Femur (tissue), 1 donor: Measurements from ENCODE around the gene ABL1.
"Not testable (repeated sequence)": the region's sequence is repeated elsewhere in the genome, so short reads cannot be mapped to it uniquely, and the experiment has no call there.

ENCODE experiments used
- DNase-seq: peaks from one replicate; pipeline ENCODE4 v3.0.0-alpha.2; 2017

ABL1 gene

GRCh38 chr9:130905125-130905901, 70.3 kb downstream of the ABL1 start:
- no peak for DNase-seq

DNA sequence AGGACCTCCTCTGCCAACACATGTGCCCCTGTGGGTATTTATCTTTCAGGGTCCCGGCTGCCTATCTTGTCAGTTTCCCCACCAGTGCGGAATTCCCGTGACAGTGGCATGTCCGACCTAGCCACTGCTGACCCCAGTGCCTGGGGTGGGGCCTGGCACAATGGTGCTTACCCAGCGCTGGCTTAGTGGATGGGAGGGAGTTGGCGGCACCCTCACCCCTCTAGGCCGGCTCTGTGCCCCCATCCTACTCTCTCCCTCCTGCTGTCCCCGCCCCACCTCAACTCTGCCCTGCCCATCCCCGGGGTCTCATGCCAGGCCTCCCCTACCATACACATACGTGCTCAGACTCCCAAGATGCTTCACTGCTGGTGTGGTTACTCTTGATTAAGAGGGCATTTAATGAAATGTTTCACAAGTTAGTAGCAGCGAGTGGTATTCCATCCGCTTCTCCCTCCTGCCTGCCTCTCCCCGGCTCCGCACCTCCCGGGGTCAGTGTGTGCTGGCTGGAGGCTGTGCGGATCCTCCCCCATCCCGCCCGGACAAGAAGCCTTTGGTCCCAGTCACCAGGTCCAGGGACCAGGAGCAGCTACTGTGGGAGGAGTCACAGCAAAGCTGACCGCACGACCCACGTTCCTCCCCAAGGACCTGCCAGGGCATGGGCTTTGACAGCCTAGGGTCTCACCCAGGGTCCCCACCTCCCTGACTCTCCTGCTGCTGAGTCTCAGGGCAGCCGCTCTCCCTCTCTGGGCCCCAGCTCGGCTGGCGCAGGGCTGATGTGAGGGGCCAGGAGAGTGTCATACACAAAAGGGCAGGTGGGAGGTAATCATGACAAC, 71.1 kb downstream of the ABL1 start:
- no peak for DNase-seq

- DNase-seq = no peak
Measured at GRCh38 chr9:130906735-130907416, 71.8 kb downstream of the ABL1 start.

DNA sequence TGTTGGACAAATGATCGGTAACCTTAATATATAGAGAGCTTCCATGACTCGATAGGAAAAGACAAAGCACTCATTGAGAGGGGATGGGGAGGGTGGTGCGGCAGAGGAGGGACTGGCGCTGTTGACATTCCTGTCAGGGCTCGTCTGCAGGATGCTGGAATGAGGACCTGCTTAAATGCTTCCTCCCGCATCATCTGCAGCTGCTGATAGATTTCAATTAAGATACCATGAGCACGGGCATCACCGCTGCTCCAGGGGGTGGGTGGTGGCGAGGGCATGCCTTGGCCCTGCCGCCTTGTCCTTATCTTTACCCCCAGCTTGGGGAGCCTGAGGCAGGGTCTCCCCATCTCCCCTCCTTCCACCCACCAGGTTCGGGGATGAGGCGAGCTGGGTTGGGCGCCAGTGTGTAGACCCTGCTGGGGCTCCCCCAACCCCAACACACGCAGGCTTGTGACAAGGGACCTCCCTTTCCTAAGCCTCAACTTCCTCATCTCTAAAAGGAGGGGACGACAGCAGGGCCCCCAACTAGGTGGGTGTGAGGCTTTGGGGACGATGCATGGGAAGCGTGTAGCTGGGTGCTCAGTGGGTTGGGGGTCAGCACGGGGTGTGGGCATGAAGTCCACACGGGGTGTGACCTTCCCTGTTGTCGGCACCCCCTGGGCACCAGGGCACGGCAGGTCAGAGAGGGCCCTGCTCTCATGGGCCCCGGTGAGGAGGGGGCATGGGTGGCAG, 73.3 kb downstream of the ABL1 start:
- DNase-seq = no peak

GRCh38 chr9:130908878-130909355, 73.9 kb downstream of the ABL1 start:
- no peak for DNase-seq

GRCh38 chr9:130910041-130910440, 75.0 kb downstream of the ABL1 start:
- DNase-seq = not testable (repeated sequence)

- not testable (repeated sequence) for DNase-seq
Measured at GRCh38 chr9:130910670-130911069, 75.6 kb downstream of the ABL1 start.

DNA sequence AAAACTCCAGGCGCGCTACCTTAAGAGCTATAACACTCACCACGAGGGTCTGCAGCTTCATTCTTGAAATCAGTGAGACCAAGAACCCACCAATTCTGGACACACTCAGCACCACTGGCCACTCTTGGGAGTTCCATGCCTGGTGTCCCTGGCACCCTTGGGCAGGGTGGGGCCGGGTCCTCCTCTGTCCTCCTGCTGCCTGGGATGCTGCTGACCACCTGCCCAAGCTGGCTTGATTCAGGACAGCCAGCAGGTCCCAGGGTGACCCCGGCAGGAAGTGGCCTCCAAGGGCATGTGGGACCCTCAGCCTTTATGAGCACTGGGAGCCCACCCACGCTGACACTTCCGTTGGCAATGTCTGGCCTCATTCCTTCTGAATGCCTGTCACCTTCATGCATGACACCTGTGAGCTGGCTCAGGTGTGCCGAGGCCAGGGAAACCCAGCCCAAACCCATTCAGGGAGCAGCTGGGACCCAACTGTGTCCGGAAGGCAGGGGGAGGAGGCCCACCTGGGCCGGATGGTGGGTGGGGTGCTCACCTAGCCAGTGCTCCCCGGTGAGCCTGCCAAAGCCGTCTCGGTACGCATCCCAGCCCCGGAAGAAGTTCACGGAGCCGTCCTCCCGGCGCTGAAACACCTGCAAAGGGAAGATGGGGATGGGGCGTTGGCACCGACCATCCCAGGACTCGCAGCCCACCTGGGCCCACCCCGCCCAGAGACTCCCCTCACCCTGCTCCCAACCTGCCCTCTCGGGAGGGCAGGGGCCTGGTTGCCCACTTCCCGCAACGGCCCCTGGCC, 76.4 kb downstream of the ABL1 start:
- no peak for DNase-seq

DNA sequence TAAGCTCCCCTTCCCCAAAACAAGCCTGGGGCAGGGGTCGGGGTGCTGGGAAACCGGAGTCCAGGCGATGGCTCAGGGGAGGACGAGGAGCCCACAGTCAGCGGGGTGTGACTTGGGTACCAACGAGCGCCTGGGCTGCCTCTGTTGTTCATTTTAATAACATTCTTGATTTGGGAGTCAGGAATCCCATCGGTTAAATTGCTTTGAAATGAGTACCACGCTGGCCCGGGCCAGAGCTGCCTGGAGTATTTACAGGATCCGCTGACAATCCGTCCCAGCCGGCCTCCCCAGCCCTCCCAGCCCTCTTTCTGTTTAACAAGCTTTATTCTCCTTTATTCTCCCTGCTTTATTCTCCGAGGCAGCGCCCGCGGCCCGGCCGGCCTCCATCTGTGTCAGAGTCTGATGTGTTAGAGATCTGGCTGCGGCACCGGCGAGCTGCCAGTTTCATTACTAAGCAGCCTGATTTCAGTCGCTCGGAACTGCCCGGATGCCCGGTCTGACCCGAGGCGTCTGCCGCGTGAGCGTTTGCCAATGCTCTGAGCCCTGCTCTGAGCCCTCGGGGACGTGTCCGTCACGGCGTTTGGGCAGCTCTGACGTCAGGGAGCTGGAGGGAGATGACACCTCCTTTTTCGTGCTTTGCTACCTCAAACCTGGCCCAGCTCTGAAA, 78.0 kb downstream of the ABL1 start:
- peak; percentile 41 for DNase-seq

GRCh38 chr9:130913599-130914416, 78.8 kb downstream of the ABL1 start:
- DNase-seq = no peak

DNA sequence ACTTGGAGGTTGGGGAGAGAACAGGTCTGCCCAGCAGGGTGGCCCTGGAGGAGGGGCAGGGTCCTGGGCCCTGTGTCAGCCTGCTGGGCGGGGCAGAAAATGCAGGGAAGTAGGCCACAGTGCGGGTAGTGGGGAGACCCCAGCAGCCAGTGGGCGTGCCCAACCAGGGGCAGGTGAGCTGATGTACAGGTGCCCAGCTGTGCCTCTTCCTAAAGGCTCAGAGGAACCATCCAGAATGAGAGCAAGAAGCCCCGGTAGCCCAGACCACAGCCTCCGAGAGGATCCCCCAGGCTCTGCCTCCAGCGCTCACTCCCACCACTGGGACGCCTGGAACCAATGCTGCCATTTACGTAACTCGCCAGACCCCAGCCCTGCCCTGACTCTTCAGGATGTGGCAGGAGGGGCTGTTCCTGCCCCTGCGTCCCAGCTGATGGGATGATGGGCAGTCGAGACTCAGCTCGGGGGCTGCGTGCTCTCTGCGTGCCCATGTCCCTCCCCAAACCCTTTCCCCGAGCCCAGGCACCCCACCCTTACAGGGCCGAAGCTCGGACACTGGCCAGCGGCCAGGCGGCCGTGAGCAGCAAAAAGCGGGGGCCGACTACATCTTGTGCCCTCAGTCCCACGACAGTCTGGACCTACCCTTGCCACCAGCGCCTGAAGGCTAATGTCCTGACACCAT, 79.5 kb downstream of the ABL1 start:
- no peak for DNase-seq

GRCh38 chr9:130915096-130915447, 80.0 kb downstream of the ABL1 start:
- DNase-seq = no peak

- DNase-seq = no peak
Measured at GRCh38 chr9:130917168-130917960, 82.3 kb downstream of the ABL1 start.

GRCh38 chr9:130918101-130918825, 83.2 kb downstream of the ABL1 start:
- no peak for DNase-seq

DNA sequence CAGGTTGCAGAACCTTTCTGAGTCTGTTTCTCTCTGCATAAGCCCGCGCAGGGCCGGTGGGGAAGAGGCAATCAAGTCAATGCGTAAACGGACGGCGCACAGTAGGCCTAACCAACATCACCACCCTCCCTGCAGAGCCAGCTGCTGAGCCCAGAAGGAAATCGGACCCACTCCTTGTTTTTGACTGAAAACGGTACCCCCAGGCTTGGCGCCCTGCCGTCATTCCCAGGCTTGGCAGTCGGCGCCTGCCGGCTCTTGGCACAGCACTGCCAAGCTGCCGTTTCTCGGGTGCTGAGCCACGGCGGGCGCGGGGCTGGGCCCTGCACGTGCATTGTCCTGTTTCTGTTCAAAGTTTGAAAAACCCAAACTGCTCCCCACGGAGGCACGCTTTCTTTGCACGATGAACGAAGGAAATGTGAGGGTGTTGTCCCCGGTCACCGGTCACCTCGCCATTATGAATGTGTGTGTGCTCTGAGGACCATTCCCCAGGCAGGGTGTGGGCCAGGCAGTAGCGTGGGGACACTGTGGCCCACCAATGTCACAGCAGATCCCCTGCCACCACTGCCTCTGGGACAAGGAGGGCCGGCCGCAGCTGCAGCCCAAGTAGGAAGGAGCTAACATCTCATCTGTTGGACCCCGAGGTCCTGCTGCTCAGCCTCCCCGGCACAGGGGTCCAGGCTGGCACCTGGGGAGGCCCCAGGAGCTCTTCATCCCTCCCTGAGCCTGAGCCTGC, 83.9 kb downstream of the ABL1 start:
- DNase-seq = no peak

DNA sequence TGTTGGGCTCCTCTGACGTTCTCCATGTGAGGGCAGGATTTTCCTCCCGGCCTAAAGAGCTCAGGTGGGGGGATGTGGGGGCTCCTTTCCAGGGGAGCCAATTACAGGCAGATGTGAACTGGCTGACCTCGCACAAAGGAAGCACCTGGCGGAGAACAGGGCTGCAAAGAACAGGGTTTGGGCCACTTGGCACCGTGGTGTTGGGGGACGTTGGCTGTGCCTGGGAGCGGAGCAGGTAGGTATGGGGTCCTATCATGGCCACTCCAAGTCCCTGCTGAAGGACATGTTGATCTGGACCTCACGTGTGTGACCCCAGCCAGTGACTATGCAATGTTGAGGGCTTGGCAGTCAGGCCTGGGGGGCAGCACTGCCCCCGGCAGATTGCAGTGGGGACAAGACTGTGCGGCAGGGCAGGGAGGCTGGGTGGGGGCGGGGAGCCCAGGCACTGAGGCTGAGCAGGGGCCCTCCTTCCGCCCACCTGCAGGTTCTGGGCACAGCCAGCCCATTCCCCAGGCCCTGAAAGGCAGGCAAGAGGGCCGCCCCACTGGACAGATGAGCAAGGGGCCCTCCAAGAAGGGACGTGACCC, 84.6 kb downstream of the ABL1 start:
- DNase-seq = no peak

GRCh38 chr9:130920233-130920632, 85.2 kb downstream of the ABL1 start:
- no peak for DNase-seq
